H1 (cell line): ENCODE data around the gene LBHD1. TPM values are rescaled to one million over a fixed set of nuclear protein-coding genes. Genes with fewer than 3 reads are reported as not detected.
A peak's percentile ranks its signal among the peaks of the same experiment; 100 is the strongest.

ENCODE experiments used
- CTCF ChIA-PET: fragments of 300-600 bp; sonication (Branson Sonifier 250); formaldehyde crosslinking; loops from one replicate; lab custom pipeline; 2021; ENCODE audit not compliant: partially characterized antibody; lab: Charles Lee
- POLR2A ChIA-PET: fragments of 300-600 bp; sonication (Branson Sonifier 250); formaldehyde crosslinking; loops from one replicate; lab custom pipeline; 2021; ENCODE audit warnings: inconsistent platforms; ENCODE audit not compliant: partially characterized antibody; lab: Charles Lee
- DNase-seq, 2 experiments: peaks; one replicate each; pipeline versions ENCODE4 v3.0.0 to v3.0.0-alpha.2; 2010 to 2022; ENCODE audit warnings: low spot score in 2 of 2, low read depth in 1 of 2, mixed read lengths in 1 of 2
- FAIRE-seq: peaks from 2 replicates; lab custom pipeline; 2011; peaks lifted over from hg19 to GRCh38; lab: Jason Lieb, UNC
- H2AFZ ChIP-seq: 2 replicates; pipeline ENCODE4 v1.8.1; 2012; ENCODE audit warnings: low read length, inconsistent platforms
- H2AK5ac ChIP-seq: 2 replicates; pipeline ENCODE4 v1.6.1; 2013; ENCODE audit warnings: low read depth, low read length
- H2BK120ac ChIP-seq: replicated peaks from 2 replicates; pipeline ENCODE3; 2013; ENCODE audit warnings: low read depth, low read length, inconsistent platforms
- H2BK12ac ChIP-seq: 2 replicates; pipeline ENCODE4 v1.6.1; 2013; ENCODE audit warnings: low read depth, low read length
- H2BK15ac ChIP-seq: 2 replicates; pipeline ENCODE4 v1.6.1; 2013; ENCODE audit warnings: low read length
- H2BK20ac ChIP-seq: 2 replicates; pipeline ENCODE4 v1.6.1; 2013; ENCODE audit warnings: low read length
- H2BK5ac ChIP-seq: 2 replicates; pipeline ENCODE4 v1.6.1; 2013; ENCODE audit warnings: low read depth, low read length
- H3K14ac ChIP-seq: 2 replicates; pipeline ENCODE4 v1.6.1; 2013; ENCODE audit warnings: inconsistent platforms; ENCODE audit not compliant: insufficient read length
- H3K18ac ChIP-seq: 2 replicates; pipeline ENCODE4 v1.6.1; 2013; ENCODE audit warnings: low read length; ENCODE audit errors: extremely low read depth
- H3K23ac ChIP-seq: 2 replicates; pipeline ENCODE4 v1.6.1; 2013; ENCODE audit warnings: inconsistent platforms; ENCODE audit not compliant: insufficient read length
- H3K23me2 ChIP-seq: 2 replicates; pipeline ENCODE4 v1.6.1; 2013; ENCODE audit warnings: low read depth, low read length
- H3K27ac ChIP-seq: 2 replicates; pipeline ENCODE4 v1.6.1; 2011; ENCODE audit warnings: low read depth, low read length, inconsistent platforms
- H3K27me3 ChIP-seq, 4 experiments: replicated peaks in 1 of 4; 1 replicate in 1 of 4; 2 replicates in 3 of 4; pipeline versions ENCODE4 v1.6.1 to v1.8.1; 2011 to 2013; ENCODE audit warnings: low read length in 3 of 4, mild to moderate bottlenecking in 3 of 4, inconsistent platforms in 2 of 4, mixed read lengths in 2 of 4, moderate library complexity in 1 of 4; ENCODE audit not compliant: control insufficient read depth in 3 of 4, insufficient read depth in 3 of 4; ENCODE audit errors: extremely low read depth in 1 of 4
- H3K36me3 ChIP-seq, 4 experiments: 2 replicates each; pipeline versions ENCODE4 v1.6.1 to v1.8.1; 2011 to 2013; ENCODE audit warnings: mild to moderate bottlenecking in 4 of 4, low read length in 3 of 4, moderate library complexity in 2 of 4, control low read depth in 1 of 4, inconsistent platforms in 1 of 4; ENCODE audit not compliant: insufficient read depth in 4 of 4, control insufficient read depth in 2 of 4
- H3K4ac ChIP-seq: replicated peaks from 2 replicates; pipeline ENCODE3; 2013; ENCODE audit warnings: low read length, low read depth, mixed read lengths, inconsistent platforms; ENCODE audit not compliant: insufficient read length
- H3K4me1 ChIP-seq, 4 experiments: replicated peaks in 1 of 4; 1 replicate in 1 of 4; 2 replicates in 3 of 4; pipeline versions ENCODE4 v1.6.1 to v1.8.1; 2011 to 2013; ENCODE audit warnings: low read length in 3 of 4, inconsistent platforms in 2 of 4, mixed read lengths in 1 of 4; ENCODE audit not compliant: insufficient read depth in 4 of 4, control insufficient read depth in 3 of 4
- H3K4me2 ChIP-seq, 2 experiments: 2 replicates each; pipeline versions ENCODE4 v1.6.1 to v1.8.1; 2011 to 2013; ENCODE audit warnings: low read depth in 2 of 2, low read length in 2 of 2, control low read depth in 1 of 2, inconsistent platforms in 1 of 2, mild to moderate bottlenecking in 1 of 2; ENCODE audit not compliant: insufficient read depth in 1 of 2
- H3K4me3 ChIP-seq, 4 experiments: fragments of 200-600, 300-600 bp in 1 of 4; sonication (generic), shearing (Covaris generic), sonication (Bioruptor Twin) in 1 of 4; 2 replicates each; pipeline versions ENCODE4 v1.5.1 to v1.8.1; 2011 to 2016; ENCODE audit warnings: low read length in 4 of 4, low read depth in 3 of 4, control low read depth in 2 of 4, inconsistent platforms in 2 of 4, mild to moderate bottlenecking in 2 of 4, mixed read lengths in 1 of 4, moderate library complexity in 1 of 4; ENCODE audit not compliant: insufficient read depth in 2 of 4; ENCODE audit errors: extremely low read depth in 1 of 4
- H3K56ac ChIP-seq: replicated peaks from 2 replicates; pipeline ENCODE3; 2013; ENCODE audit warnings: low read depth, mild to moderate bottlenecking, mixed read lengths, low read length, inconsistent platforms; ENCODE audit not compliant: insufficient read length
- H3K79me1 ChIP-seq: 2 replicates; pipeline ENCODE4 v1.6.1; 2013; ENCODE audit warnings: low read depth, low read length, control low read depth
- H3K79me2 ChIP-seq, 2 experiments: 2 replicates each; pipeline versions ENCODE4 v1.6.1 to v1.8.1; 2012 to 2013; ENCODE audit warnings: low read length in 2 of 2, mild to moderate bottlenecking in 2 of 2, inconsistent platforms in 1 of 2; ENCODE audit not compliant: insufficient read depth in 2 of 2, control insufficient read depth in 1 of 2
- H3K9ac ChIP-seq, 4 experiments: replicated peaks in 1 of 4; 1 replicate in 1 of 4; 2 replicates in 3 of 4; pipeline versions ENCODE4 v1.6.1 to v1.8.1; 2011 to 2013; ENCODE audit warnings: low read depth in 3 of 4, low read length in 3 of 4, control low read depth in 2 of 4, mild to moderate bottlenecking in 2 of 4, moderate library complexity in 2 of 4, inconsistent platforms in 1 of 4; ENCODE audit errors: extremely low read depth in 1 of 4
- H3K9me3 ChIP-seq, 2 experiments: 2 replicates each; pipeline versions ENCODE4 v1.6.1 to v1.8.1; 2012 to 2013; ENCODE audit warnings: mild to moderate bottlenecking in 2 of 2, moderate library complexity in 2 of 2, control low read depth in 1 of 2, inconsistent platforms in 1 of 2, low read depth in 1 of 2, low read length in 1 of 2, mixed read lengths in 1 of 2; ENCODE audit not compliant: insufficient read depth in 2 of 2
- H4K20me1 ChIP-seq, 2 experiments: replicated peaks in 1 of 2; 2 replicates each; pipeline versions ENCODE3 to v1.8.1; 2011 to 2013; ENCODE audit warnings: inconsistent platforms in 2 of 2, low read length in 2 of 2, mild to moderate bottlenecking in 1 of 2; ENCODE audit not compliant: insufficient read depth in 2 of 2, control insufficient read depth in 1 of 2
- H4K5ac ChIP-seq: 2 replicates; pipeline ENCODE4 v1.6.1; 2013; ENCODE audit warnings: low read length, low read depth, mixed read lengths, inconsistent platforms; ENCODE audit not compliant: insufficient read length
- H4K8ac ChIP-seq: 2 replicates; pipeline ENCODE4 v1.8.0; 2013; ENCODE audit warnings: mild to moderate bottlenecking, moderate library complexity, low read length, inconsistent platforms; ENCODE audit not compliant: insufficient read depth; ENCODE audit errors: extremely low read depth
- H4K91ac ChIP-seq: replicated peaks from 2 replicates; pipeline ENCODE3; 2013; ENCODE audit warnings: low read length, mixed read lengths, inconsistent platforms; ENCODE audit not compliant: insufficient read length
- BRCA1 ChIP-seq: IDR thresholded peaks from 2 replicates; pipeline ENCODE4 v1.6.1; 2012; ENCODE audit warnings: low read depth, low read length, improper control_type of control experiment
- KDM4A ChIP-seq: IDR thresholded peaks from one replicate; pipeline ENCODE4 v1.7.1; 2012; ENCODE audit warnings: low read depth, mild to moderate bottlenecking, moderate library complexity, low read length, inconsistent platforms; ENCODE audit not compliant: severe bottlenecking
- NRF1 ChIP-seq: IDR thresholded peaks from 2 replicates; pipeline ENCODE4 v1.6.1; 2011; ENCODE audit warnings: mild to moderate bottlenecking, low read depth, low read length, improper control_type of control experiment
- PHF8 ChIP-seq: fragments of 200-600 bp; sonication (generic); conservative IDR thresholded peaks from 2 replicates; pipeline ENCODE4 v1.7.1; 2012; ENCODE audit warnings: low read depth, mild to moderate bottlenecking, inconsistent platforms, low read length, moderate library complexity
- WGBS, 2 experiments: shearing (Covaris generic) in 1 of 2; methylation state at CpG; one replicate each; pipeline versions ENCODE4 v1.1.6 to v1.1.7; 2013 to 2015; ENCODE audit warnings: low lambda C conversion rate in 2 of 2, mixed read lengths in 2 of 2, inconsistent platforms in 1 of 2, low coverage in 1 of 2, missing lambda C conversion rate in 1 of 2; ENCODE audit not compliant: insufficient replicate concordance in 2 of 2, insufficient coverage in 1 of 2, insufficient read length in 1 of 2; ENCODE audit errors: extremely low coverage in 1 of 2, missing lambda C conversion rate in 1 of 2; 5-methylcytosine and 5-hydroxymethylcytosine counted together
- polyA plus RNA-seq, 7 experiments: library from polyadenylated mRNA; depleted of rRNA in 3 of 7; stranded (reverse) in 5 of 7; unstranded in 2 of 7; fragments of >200 nt in 5 of 7; fragments of 200-250 nt in 2 of 7; gene quantifications; 1 replicate in 5 of 7; 2 replicates in 1 of 7; 4 replicates in 1 of 7; pipeline versions ENCODE4 v1.2.1 to v1.2.3, GENCODE V29; 2011 to 2013; ENCODE audit warnings: missing spikeins in 2 of 7, mixed read lengths in 2 of 7
- total RNA-seq: library from RNA; stranded (reverse); fragmentation: NEBNext Ultra II Directional; extraction: Animal tissue kit (Norgen Biotek cat#: 25700); gene quantifications from 2 replicates; pipeline ENCODE4 v1.2.1, GENCODE V29; 2021
- TF ChIP-seq, protein P1 (sequence below), 3 experiments: IDR thresholded peaks; 1 replicate in 2 of 3; 2 replicates in 1 of 3; pipeline versions ENCODE4 v1.5.1 to v1.6.1; 2011; ENCODE audit warnings: low read length in 3 of 3, mild to moderate bottlenecking in 3 of 3, inconsistent platforms in 2 of 3, low read depth in 1 of 3, moderate library complexity in 1 of 3; ENCODE audit not compliant: insufficient read depth in 1 of 3; ENCODE audit errors: control extremely low read depth in 1 of 3

LBHD1 gene
- total and polyA plus RNA-seq, 2 of the 8 experiments (the other 6 are each of a cell fraction or from before 2014, with no cell fraction given), result 2.3 to 5.2 TPM

GRCh38 chr11:62705413-62705812 lies 33.3 kb upstream of the LBHD1 start:
- DNase-seq, result no peak
- H3K79me1 ChIP-seq, result no peaks in the 10 kb centered on the region; the same call in 1 of the 2 replicates
- H3K9ac ChIP-seq, result peak overlapping the region in 3 of 4 experiments; percentile 74 to 88 (median 75); a peak in 5 of 7 replicates
- H4K20me1 ChIP-seq, result no peaks in the 10 kb centered on the region
- peak overlapping the region; percentile 64 to 83 (median 82) for H3K4me3 ChIP-seq
- no peak overlapping the region for H3K18ac ChIP-seq
- POLR2A ChIA-PET, result interaction anchor here (0.6 to 61.4 kb wide), 23 partner anchors 9 to 184 kb away, joined by 3 to 2041 read pairs (median 8); partner anchors contain the start of genes C11orf98, CSKMT, EEF1G and EML3
- H3K14ac ChIP-seq, result no peak overlapping the region
- TF ChIP-seq NRF1 (no peak), BRCA1 (no peak), PHF8 (no peak), KDM4A (peak; percentile 6)
- TF ChIP-seq, protein P1, sequence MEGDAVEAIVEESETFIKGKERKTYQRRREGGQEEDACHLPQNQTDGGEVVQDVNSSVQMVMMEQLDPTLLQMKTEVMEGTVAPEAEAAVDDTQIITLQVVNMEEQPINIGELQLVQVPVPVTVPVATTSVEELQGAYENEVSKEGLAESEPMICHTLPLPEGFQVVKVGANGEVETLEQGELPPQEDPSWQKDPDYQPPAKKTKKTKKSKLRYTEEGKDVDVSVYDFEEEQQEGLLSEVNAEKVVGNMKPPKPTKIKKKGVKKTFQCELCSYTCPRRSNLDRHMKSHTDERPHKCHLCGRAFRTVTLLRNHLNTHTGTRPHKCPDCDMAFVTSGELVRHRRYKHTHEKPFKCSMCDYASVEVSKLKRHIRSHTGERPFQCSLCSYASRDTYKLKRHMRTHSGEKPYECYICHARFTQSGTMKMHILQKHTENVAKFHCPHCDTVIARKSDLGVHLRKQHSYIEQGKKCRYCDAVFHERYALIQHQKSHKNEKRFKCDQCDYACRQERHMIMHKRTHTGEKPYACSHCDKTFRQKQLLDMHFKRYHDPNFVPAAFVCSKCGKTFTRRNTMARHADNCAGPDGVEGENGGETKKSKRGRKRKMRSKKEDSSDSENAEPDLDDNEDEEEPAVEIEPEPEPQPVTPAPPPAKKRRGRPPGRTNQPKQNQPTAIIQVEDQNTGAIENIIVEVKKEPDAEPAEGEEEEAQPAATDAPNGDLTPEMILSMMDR (IDR thresholded peaks at IDR 0.05; ENCODE audit: control extremely low read depth in 1 of 3, insufficient read depth in 1 of 3, low read depth in 1 of 3, low read length in 3 of 3), result peak in 2 of 3 experiments; percentile 11 to 19; a peak in 2 of 4 replicates
- TF ChIP-seq, all 59 proteins: peak for 2
- no peak overlapping the region for H2AFZ ChIP-seq
- peaks cover 22% of the 10 kb centered on the region for H3K23me2 ChIP-seq
- H2BK12ac ChIP-seq, result no peak overlapping the region
- H4K8ac ChIP-seq, result no peak overlapping the region
- no peak overlapping the region for H4K5ac ChIP-seq
- peak overlapping the region; percentile 8; the same call in 1 of the 2 replicates for H3K27ac ChIP-seq
- H3K4ac ChIP-seq, result no peak overlapping the region
- H2BK20ac ChIP-seq, result no peak overlapping the region
- no peak overlapping the region for H2BK15ac ChIP-seq
- CTCF ChIA-PET, result interaction anchor here (0.6 to 3.8 kb wide), 7 partner anchors 11 to 94 kb away, joined by 3 to 21 read pairs (median 3); partner anchors contain the start of genes LRRN4CL, ROM1 and UBXN1
- H2BK5ac ChIP-seq, result peak overlapping the region; percentile 54; the same call in 1 of the 2 replicates
- no peak overlapping the region for H2BK120ac ChIP-seq
- H3K79me2 ChIP-seq, result peaks cover 0 to 7% of the 10 kb centered on the region in 2 experiments; a peak in 1 of 4 replicates
- no peak for FAIRE-seq
- H4K91ac ChIP-seq, result no peak overlapping the region
- peak overlapping the region; percentile 93 to 99 for H3K4me2 ChIP-seq
- H3K56ac ChIP-seq, result no peak overlapping the region
- H3K27me3 ChIP-seq, result no peaks in the 10 kb centered on the region
- no peaks in the 10 kb centered on the region for H3K9me3 ChIP-seq
- WGBS, 2 experiments, result 69% methylated on average over 7 of the region's 7 CpGs; no CpG with 5 or more reads in 1 of the 2 experiments
- peaks cover 0 to 13% (median 6%) of the 10 kb centered on the region in 4 experiments; a peak in 5 of 8 replicates for H3K36me3 ChIP-seq
- no peak overlapping the region for H3K23ac ChIP-seq
- H2AK5ac ChIP-seq, result peak overlapping the region; percentile 88; the same call in 1 of the 2 replicates
- H3K4me1 ChIP-seq, result peaks cover 7 to 32% (median 18%) of the 10 kb centered on the region in 4 experiments
